Suprapubic skin (tissue), 3 donors: ENCODE data around the gene POC1B.

Experiments used
- POLR2A ChIP-seq, 2 donors: fragments of 450-650 bp; IDR thresholded peaks; one replicate each; pipeline ENCODE4 v1.6.1; 2017; ENCODE audit warnings: antibody characterized with exemption in 2 of 2, mild to moderate bottlenecking in 2 of 2, moderate library complexity in 2 of 2
- TF ChIP-seq, protein P1 (sequence below), 2 donors: fragments of 200-600 bp in 1 of 2; fragments of 450-650 bp in 1 of 2; sonication (generic) in 1 of 2; IDR thresholded peaks; one replicate each; pipeline ENCODE4 v1.5.1; 2016 to 2019; ENCODE audit warnings: antibody characterized with exemption in 2 of 2, mild to moderate bottlenecking in 1 of 2, moderate library complexity in 1 of 2

DNA sequence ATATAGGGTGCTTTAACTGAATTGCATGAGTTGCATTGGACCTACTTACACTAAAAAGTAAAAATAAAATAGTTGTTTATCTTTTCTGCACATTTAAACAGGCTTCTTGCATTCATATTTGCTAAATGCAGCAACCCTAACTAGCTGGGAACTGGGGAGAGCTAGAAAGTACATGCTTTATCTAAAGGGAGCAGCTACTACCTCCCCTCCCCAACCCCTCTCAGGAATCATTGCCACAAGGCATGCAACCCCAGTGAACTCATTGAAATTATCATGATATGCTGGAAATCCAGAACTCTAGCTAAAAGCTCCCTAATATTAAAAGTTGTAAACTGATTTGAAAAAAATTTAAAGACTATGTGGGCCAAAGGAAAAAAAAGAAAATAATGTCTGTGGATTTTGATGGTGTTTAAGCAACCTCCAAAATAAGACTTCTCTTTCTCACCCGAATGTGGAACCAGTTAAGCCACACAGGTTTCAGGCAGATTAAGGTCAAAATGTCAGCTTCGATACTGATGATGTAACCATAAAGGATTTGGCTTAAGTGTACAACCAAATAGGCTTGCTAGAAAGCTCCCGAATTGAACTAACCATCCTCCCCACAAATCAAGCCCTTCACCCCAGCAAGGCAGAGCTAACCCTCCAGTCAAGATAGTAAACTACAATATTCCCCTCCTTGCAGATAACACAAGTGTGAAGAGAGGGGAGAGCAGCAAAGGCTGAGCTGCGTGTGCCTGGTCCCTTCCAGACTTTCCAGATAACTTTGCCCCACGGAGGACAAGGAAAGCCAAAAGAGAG is 13.8 kb upstream of the POC1B start:
- TF ChIP-seq, protein P1, sequence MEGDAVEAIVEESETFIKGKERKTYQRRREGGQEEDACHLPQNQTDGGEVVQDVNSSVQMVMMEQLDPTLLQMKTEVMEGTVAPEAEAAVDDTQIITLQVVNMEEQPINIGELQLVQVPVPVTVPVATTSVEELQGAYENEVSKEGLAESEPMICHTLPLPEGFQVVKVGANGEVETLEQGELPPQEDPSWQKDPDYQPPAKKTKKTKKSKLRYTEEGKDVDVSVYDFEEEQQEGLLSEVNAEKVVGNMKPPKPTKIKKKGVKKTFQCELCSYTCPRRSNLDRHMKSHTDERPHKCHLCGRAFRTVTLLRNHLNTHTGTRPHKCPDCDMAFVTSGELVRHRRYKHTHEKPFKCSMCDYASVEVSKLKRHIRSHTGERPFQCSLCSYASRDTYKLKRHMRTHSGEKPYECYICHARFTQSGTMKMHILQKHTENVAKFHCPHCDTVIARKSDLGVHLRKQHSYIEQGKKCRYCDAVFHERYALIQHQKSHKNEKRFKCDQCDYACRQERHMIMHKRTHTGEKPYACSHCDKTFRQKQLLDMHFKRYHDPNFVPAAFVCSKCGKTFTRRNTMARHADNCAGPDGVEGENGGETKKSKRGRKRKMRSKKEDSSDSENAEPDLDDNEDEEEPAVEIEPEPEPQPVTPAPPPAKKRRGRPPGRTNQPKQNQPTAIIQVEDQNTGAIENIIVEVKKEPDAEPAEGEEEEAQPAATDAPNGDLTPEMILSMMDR (IDR thresholded peaks at IDR 0.05): no peak
- no peak for TF ChIP-seq POLR2A (IDR thresholded peaks at IDR 0.05)
